SJCRH30 (cell line): ENCODE results near the gene VASH2. TPM values are rescaled to one million over a fixed set of nuclear protein-coding genes. Genes with fewer than 3 reads are reported as not detected.
"Not testable (repeated sequence)": the region's sequence is repeated elsewhere in the genome, so short reads cannot be mapped to it uniquely, and the experiment has no call there.

ENCODE experiments used
- DNase-seq, 2 experiments: peaks; one replicate each; pipeline ENCODE4 v3.0.0-alpha.2; 2015 to 2020
- H3K27ac ChIP-seq: fragments of 250-450 bp; sonication (Bioruptor Pico); 2 replicates; pipeline ENCODE4 v1.5.1; 2020; ENCODE audit warnings: mild to moderate bottlenecking, moderate library complexity
- H3K27me3 ChIP-seq: fragments of 250-450 bp; sonication (Bioruptor Pico); 2 replicates; pipeline ENCODE4 v1.5.1; 2020; ENCODE audit warnings: mild to moderate bottlenecking, moderate library complexity
- H3K36me3 ChIP-seq: fragments of 250-450 bp; sonication (Bioruptor Pico); 2 replicates; pipeline ENCODE4 v1.5.1; 2020; ENCODE audit warnings: mild to moderate bottlenecking, moderate library complexity
- H3K4me1 ChIP-seq: fragments of 250-450 bp; sonication (Bioruptor Pico); 2 replicates; pipeline ENCODE4 v1.5.1; 2020; ENCODE audit warnings: mild to moderate bottlenecking, moderate library complexity
- H3K4me3 ChIP-seq: fragments of 250-450 bp; sonication (Bioruptor Pico); 2 replicates; pipeline ENCODE4 v1.5.1; 2020; ENCODE audit warnings: mild to moderate bottlenecking, moderate library complexity
- H3K9me3 ChIP-seq: fragments of 250-450 bp; sonication (Bioruptor Pico); replicated peaks from 2 replicates; pipeline ENCODE4 v1.5.1; 2020; ENCODE audit warnings: mild to moderate bottlenecking, moderate library complexity
- total RNA-seq: library from RNA; depleted of rRNA; stranded (reverse); fragments of >200 nt; shearing (Covaris generic); gene quantifications from 2 replicates; pipeline ENCODE4 v1.2.3, GENCODE V29; 2014; rRNA removed

VASH2 gene
- 129 and 153 TPM in 2 replicates for total RNA-seq

DNA sequence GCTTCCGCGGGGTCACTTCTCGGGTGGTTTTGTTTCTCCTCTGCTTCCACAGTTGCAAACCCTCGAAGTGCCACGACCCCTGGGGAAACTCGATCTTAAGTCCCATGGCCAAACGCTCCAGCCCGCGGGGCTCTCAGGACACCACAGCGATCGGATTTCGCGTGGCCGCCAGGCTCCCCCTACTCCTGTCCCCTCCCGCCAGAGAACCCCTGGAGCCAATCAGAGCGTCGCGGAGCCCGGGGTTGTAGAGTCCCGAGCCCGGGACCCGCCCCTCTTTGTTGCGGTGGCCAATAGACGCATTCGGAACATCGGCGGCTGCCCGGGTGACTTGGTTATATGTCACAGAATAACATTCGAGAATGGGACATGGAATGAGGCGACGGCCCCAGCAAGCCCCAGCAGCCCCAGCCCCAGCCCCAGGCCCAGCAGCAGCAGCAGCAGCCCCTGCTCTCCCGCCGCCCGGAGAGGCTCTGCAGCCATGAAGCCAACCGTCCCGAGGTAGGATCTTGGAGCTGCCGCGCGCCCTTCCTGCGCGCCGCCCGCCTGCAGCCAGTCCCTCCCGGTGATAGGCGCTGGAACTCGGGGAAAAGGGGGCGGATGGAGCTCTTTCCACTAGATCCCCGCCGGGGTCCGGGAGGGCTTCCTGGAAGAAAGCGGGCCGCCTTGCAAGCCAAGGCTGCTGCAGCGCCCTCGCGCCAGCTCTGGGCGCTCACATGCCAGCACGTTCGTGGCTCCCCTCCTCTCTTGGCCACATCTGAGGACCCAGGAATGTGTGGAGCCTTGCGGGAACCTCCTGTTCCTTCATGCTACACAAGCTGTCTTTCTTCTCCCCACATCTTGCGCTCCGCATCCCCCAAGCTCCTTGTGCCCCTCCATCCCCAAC, at the start of gene VASH2:
Gene VASH2 (plus strand): TSS at position 299 of the 883 bp plus-strand sequence. CDS start 1,002 bp downstream, outside the sequence.
- Histone ChIP-seq H3K27ac (peak within 1 kb of the TSS; percentile 92), H3K9me3 (no peaks in the 10 kb centered on the region), H3K4me1 (peaks cover 48% of the 10 kb centered on the region), H3K27me3 (no peaks in the 10 kb centered on the region), H3K36me3 (peaks cover 48% of the 10 kb centered on the region), H3K4me3 (peak within 1 kb of the TSS; percentile 94)
- peak; percentile 99 to 100 for DNase-seq

GRCh38 chr1:212901290-212901689, 49.1 kb upstream of the VASH2 start:
- peaks cover under 1% of the 10 kb centered on the region; the same call in 1 of the 2 replicates for H3K4me1 ChIP-seq
- no peak overlapping the region for H3K27ac ChIP-seq
- H3K9me3 ChIP-seq, result peaks cover 19% of the 10 kb centered on the region
- H3K36me3 ChIP-seq, result peaks cover 34% of the 10 kb centered on the region
- H3K4me3 ChIP-seq, result no peak overlapping the region
- H3K27me3 ChIP-seq, result no peaks in the 10 kb centered on the region
- DNase-seq, result no peak

- no peak overlapping the region for H3K27ac ChIP-seq
- no peaks in the 10 kb centered on the region for H3K27me3 ChIP-seq
- H3K36me3 ChIP-seq, result peaks cover 31% of the 10 kb centered on the region
- peaks cover 19% of the 10 kb centered on the region for H3K9me3 ChIP-seq
- H3K4me3 ChIP-seq, result no peak overlapping the region
- peaks cover 6% of the 10 kb centered on the region; the same call in 1 of the 2 replicates for H3K4me1 ChIP-seq
- DNase-seq, result no peak
Measured at GRCh38 chr1:212902054-212902453, 48.3 kb upstream of the VASH2 start.

GRCh38 chr1:212903664-212904063, 46.7 kb upstream of the VASH2 start:
- H3K4me1 ChIP-seq, result peaks cover 6% of the 10 kb centered on the region; the same call in 1 of the 2 replicates
- no peak for DNase-seq
- peaks cover 16% of the 10 kb centered on the region for H3K9me3 ChIP-seq
- peaks cover 15% of the 10 kb centered on the region for H3K36me3 ChIP-seq
- H3K27me3 ChIP-seq, result no peaks in the 10 kb centered on the region
- H3K27ac ChIP-seq, result no peak overlapping the region
- H3K4me3 ChIP-seq, result no peak overlapping the region

DNA sequence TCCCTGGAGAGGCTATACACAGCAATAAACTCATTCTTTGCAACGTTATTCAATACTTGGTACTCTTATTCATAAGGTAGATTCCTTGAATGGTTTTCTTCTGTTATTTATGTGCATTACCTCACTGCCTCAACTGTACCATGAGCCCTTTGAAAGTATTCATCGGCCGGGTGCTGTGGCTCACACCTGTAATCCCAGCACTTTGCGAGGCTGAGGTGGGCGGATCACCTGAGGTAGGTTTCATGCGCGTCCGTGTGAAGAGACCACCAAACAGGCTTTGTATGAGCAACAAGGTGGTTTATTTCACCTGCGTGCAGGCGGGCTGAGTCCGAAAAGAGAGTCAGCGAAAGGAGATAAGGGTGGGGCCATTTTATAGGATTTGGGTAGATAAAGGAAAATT, 42.3 kb upstream of the VASH2 start:
- not testable (repeated sequence) for H3K4me1 ChIP-seq, H3K36me3 ChIP-seq, DNase-seq, H3K27ac ChIP-seq, H3K27me3 ChIP-seq, H3K9me3 ChIP-seq, H3K4me3 ChIP-seq

- Histone ChIP-seq H3K9me3 (peaks cover 3% of the 10 kb centered on the region; the same call in 1 of the 2 replicates), H3K4me1 (peaks cover 6% of the 10 kb centered on the region; the same call in 1 of the 2 replicates), H3K27me3 (no peaks in the 10 kb centered on the region), H3K4me3 (no peak overlapping the region), H3K27ac (no peak overlapping the region), H3K36me3 (no peaks in the 10 kb centered on the region)
- DNase-seq, result no peak
Measured at GRCh38 chr1:212908971-212909370, 41.4 kb upstream of the VASH2 start.

DNA sequence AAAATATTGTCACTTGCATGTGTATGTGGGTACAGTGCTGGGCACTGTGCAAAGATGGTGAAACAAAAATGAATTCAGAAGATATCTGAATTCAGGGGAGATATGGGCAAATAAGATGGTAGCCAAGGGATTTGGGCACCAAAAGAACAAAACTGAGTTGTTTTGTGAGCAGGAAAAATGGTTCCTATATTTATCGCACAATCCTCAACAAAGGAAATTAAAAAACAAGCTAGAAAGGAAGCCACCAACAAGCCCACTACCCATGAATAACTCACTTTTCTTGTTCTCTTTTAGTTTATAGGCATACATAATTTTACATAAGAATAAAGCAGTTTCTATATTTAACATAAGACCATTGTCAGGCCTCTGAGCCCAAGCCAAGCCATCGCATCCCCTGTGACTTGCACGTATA, 40.7 kb upstream of the VASH2 start:
- Histone ChIP-seq H3K9me3 (no peaks in the 10 kb centered on the region), H3K27ac (no peak overlapping the region), H3K36me3 (no peaks in the 10 kb centered on the region), H3K27me3 (no peaks in the 10 kb centered on the region), H3K4me1 (peaks cover 8% of the 10 kb centered on the region; the same call in 1 of the 2 replicates), H3K4me3 (no peak overlapping the region)
- no peak for DNase-seq

- H3K9me3 ChIP-seq, H3K27ac ChIP-seq, H3K27me3 ChIP-seq, DNase-seq, H3K4me3 ChIP-seq, H3K36me3 ChIP-seq: not testable (repeated sequence)
- H3K4me1 ChIP-seq, result peaks cover 14% of the 10 kb centered on the region
Measured at GRCh38 chr1:212910213-212910612, 40.1 kb upstream of the VASH2 start.

DNA sequence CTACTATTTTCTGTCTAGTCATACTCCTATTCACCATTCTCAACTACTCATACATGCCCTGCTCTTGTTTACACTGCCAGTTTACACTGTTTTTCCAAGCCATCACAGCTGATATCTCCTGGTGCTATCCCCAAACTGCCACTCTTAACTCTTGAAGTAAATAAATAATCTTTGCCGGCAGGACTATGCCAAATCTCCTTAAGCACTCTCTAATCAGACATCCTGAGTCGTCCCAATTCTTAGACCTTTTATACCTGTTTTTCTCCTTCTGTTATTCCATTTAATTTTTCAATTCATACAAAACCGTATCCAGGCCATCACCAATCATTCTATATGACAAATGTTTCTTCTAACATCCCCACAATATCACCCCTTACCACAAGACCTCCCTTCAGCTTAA, 36.7 kb upstream of the VASH2 start:
- not testable (repeated sequence) for H3K9me3 ChIP-seq, DNase-seq, H3K27me3 ChIP-seq, H3K27ac ChIP-seq, H3K4me3 ChIP-seq, H3K36me3 ChIP-seq
- H3K4me1 ChIP-seq, result peaks cover 16% of the 10 kb centered on the region

GRCh38 chr1:212914110-212914509, 36.2 kb upstream of the VASH2 start:
- H3K27ac ChIP-seq, DNase-seq, H3K9me3 ChIP-seq, H3K4me3 ChIP-seq, H3K27me3 ChIP-seq, H3K36me3 ChIP-seq: not testable (repeated sequence)
- peaks cover 16% of the 10 kb centered on the region for H3K4me1 ChIP-seq

DNA sequence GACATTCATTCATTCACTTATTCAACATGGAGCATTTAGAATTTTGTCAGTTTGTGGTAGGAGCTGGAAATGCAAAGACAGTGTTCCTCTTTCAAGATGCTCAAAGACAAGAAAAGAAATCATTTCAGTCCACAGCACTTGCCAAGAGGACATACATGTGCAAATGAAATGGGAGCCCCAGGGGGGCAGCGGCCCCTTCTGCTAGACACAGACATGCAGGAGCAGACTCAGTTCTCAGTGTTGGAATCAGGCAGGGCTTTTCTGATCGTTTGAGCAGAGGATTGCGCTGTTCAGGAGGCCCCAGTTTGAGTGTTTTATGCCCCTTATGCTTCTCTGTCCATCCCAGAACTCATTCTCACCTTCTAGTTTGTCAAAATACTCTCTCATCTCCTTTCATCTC, 35.6 kb upstream of the VASH2 start:
- no peaks in the 10 kb centered on the region for H3K36me3 ChIP-seq
- H3K27ac ChIP-seq, result peak overlapping the region; percentile 86
- DNase-seq, result peak in 1 of 2 experiments; percentile 29
- peaks cover 16% of the 10 kb centered on the region for H3K4me1 ChIP-seq
- H3K27me3 ChIP-seq, result no peaks in the 10 kb centered on the region
- H3K4me3 ChIP-seq, result no peak overlapping the region
- no peaks in the 10 kb centered on the region for H3K9me3 ChIP-seq

GRCh38 chr1:212915245-212916091, 34.9 kb upstream of the VASH2 start:
- peak; percentile 88 to 95 for DNase-seq
- Histone ChIP-seq H3K4me1 (peaks cover 16% of the 10 kb centered on the region), H3K27ac (peak overlapping the region; percentile 86), H3K9me3 (no peaks in the 10 kb centered on the region), H3K4me3 (peak overlapping the region; percentile 52), H3K27me3 (no peaks in the 10 kb centered on the region), H3K36me3 (no peaks in the 10 kb centered on the region)

DNA sequence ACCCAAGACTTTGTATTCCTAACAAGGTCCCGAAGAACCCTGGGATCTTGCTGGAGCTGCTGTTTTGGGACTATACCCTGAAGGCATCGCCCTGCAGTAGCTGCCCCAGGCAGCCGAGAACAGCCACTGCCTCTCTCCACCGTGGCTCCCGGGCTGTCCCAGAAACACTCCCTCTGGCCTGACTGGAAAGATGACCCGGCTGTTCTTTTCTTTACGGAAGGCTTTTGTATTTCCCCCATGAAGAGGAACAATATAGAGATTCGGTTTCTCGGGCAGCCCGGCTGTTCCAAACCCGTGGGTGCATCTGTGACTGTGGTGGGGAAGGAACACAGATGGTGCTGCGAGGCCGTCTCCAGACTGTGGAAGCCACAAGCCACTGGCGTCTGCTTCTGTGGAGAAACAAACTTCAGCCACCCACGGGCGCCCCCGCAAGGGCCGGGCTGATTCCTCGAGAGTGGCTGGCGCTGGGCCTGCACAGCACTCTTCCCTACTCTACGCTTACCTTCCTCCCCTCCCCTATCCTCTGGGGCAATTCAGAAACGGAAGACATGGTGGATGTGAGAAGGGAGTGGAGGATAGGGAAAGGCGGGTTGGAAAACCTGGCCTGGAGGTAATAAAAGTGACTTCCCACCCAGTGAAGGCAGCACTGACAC, 33.7 kb upstream of the VASH2 start:
- H3K27me3 ChIP-seq, result no peaks in the 10 kb centered on the region
- no peaks in the 10 kb centered on the region for H3K36me3 ChIP-seq
- peak overlapping the region; percentile 86 for H3K27ac ChIP-seq
- DNase-seq, result peak; percentile 94 to 98
- no peaks in the 10 kb centered on the region for H3K9me3 ChIP-seq
- peak overlapping the region; percentile 52 for H3K4me3 ChIP-seq
- peaks cover 20% of the 10 kb centered on the region for H3K4me1 ChIP-seq

- Histone ChIP-seq H3K9me3 (no peaks in the 10 kb centered on the region), H3K27ac (peak overlapping the region; percentile 86), H3K4me3 (peak overlapping the region; percentile 52), H3K36me3 (no peaks in the 10 kb centered on the region), H3K4me1 (peaks cover 20% of the 10 kb centered on the region), H3K27me3 (no peaks in the 10 kb centered on the region)
- no peak for DNase-seq
Measured at GRCh38 chr1:212917134-212917485, 33.2 kb upstream of the VASH2 start.
